Endothelial cell of umbilical vein (primary cell): ENCODE data around the gene MYMK. TPM values are rescaled to one million over a fixed set of nuclear protein-coding genes. Genes with fewer than 3 reads are reported as not detected.

Experiments used
- BruUV-seq: library from RNA; stranded (reverse); fragments of 400-500 nt; replicated peaks from 2 replicates; lab custom pipeline; 2021; lab: Mats Ljungman, UMichigan
- CTCF ChIA-PET: fragments of 300-600, 350-600 bp; sonication (Branson Sonifier 250); formaldehyde crosslinking; loops from one replicate; lab custom pipeline; 2021; ENCODE audit warnings: antibody characterized with exemption, inconsistent platforms; lab: Charles Lee
- POLR2A ChIA-PET: fragments of 300-600, 350-600 bp; sonication (Branson Sonifier 250); formaldehyde crosslinking; loops from one replicate; lab custom pipeline; 2021; ENCODE audit warnings: antibody characterized with exemption, inconsistent platforms; lab: Charles Lee
- DNase-seq: peaks from one replicate; pipeline ENCODE4 v3.0.0-alpha.2; 2011; ENCODE audit warnings: low read depth, low spot score
- FAIRE-seq: peaks from 2 replicates; lab custom pipeline; 2011; peaks lifted over from hg19 to GRCh38; lab: Jason Lieb, UNC
- H2AFZ ChIP-seq: 2 replicates; pipeline ENCODE4 v1.6.0; 2012; ENCODE audit warnings: low read depth, low read length, control low read depth, inconsistent platforms
- H3K27ac ChIP-seq: 2 replicates; pipeline ENCODE4 v1.5.1; 2011; ENCODE audit warnings: low read depth, mild to moderate bottlenecking, control low read depth, low read length, moderate library complexity; ENCODE audit not compliant: insufficient read depth
- H3K27me3 ChIP-seq, 2 experiments: 2 replicates each; pipeline versions ENCODE4 v1.6.0 to v1.6.1; 2011; ENCODE audit warnings: low read length in 2 of 2, mixed read lengths in 1 of 2; ENCODE audit not compliant: control insufficient read depth in 2 of 2, insufficient read depth in 2 of 2
- H3K36me3 ChIP-seq, 2 experiments: 2 replicates in 1 of 2; 3 replicates in 1 of 2; pipeline ENCODE4 v1.5.1; 2011; ENCODE audit warnings: low read length in 2 of 2, mild to moderate bottlenecking in 1 of 2, moderate library complexity in 1 of 2; ENCODE audit not compliant: control insufficient read depth in 2 of 2, insufficient read depth in 2 of 2; ENCODE audit errors: extremely low read depth in 1 of 2
- H3K4me1 ChIP-seq: 3 replicates; pipeline ENCODE4 v1.5.1; 2011; ENCODE audit warnings: mild to moderate bottlenecking, low read length; ENCODE audit not compliant: control insufficient read depth, insufficient read depth; ENCODE audit errors: extremely low read depth
- H3K4me2 ChIP-seq: 2 replicates; pipeline ENCODE4 v1.6.1; 2011; ENCODE audit warnings: low read length, control low read depth, mixed read lengths; ENCODE audit not compliant: insufficient read depth
- H3K4me3 ChIP-seq, 3 experiments: fragments of 200-600 bp in 1 of 3; sonication (generic), shearing (Covaris generic) in 1 of 3; replicated peaks in 1 of 3; 2 replicates each; pipeline ENCODE4 v1.5.1; 2011 to 2016; ENCODE audit warnings: control low read depth in 3 of 3, low read length in 3 of 3, mild to moderate bottlenecking in 2 of 3, inconsistent platforms in 1 of 3, low read depth in 1 of 3, moderate library complexity in 1 of 3; ENCODE audit not compliant: insufficient read depth in 1 of 3
- H3K79me2 ChIP-seq: 2 replicates; pipeline ENCODE4 v1.6.0; 2012; ENCODE audit warnings: low read length, inconsistent platforms; ENCODE audit not compliant: control insufficient read depth, insufficient read depth
- H3K9ac ChIP-seq: replicated peaks from 2 replicates; pipeline ENCODE3; 2011; ENCODE audit warnings: low read length, control low read depth; ENCODE audit not compliant: insufficient read depth; ENCODE audit errors: extremely low read depth
- H3K9me1 ChIP-seq: replicated peaks from 3 replicates; pipeline ENCODE4 v1.6.0; 2011; ENCODE audit warnings: mild to moderate bottlenecking, low read length; ENCODE audit not compliant: control insufficient read depth, insufficient read depth; ENCODE audit errors: extremely low read depth
- H3K9me3 ChIP-seq: replicated peaks from 2 replicates; pipeline ENCODE4 v1.5.1; 2012; ENCODE audit warnings: low read length, inconsistent platforms; ENCODE audit not compliant: control insufficient read depth, insufficient read depth
- H4K20me1 ChIP-seq: replicated peaks from 2 replicates; pipeline ENCODE3; 2011; ENCODE audit warnings: mild to moderate bottlenecking, low read length; ENCODE audit not compliant: control insufficient read depth, insufficient read depth; ENCODE audit errors: extremely low read depth
- CTCF ChIP-seq, 2 donors: IDR thresholded peaks; 1 replicate in 1 of 2; 2 replicates in 1 of 2; pipeline ENCODE4 v1.5.1; 2011; ENCODE audit warnings: low read length in 2 of 2, mild to moderate bottlenecking in 2 of 2, moderate library complexity in 2 of 2, control low read depth in 1 of 2, inconsistent platforms in 1 of 2, low read depth in 1 of 2; ENCODE audit not compliant: insufficient read depth in 1 of 2; ENCODE audit errors: extremely low read depth in 1 of 2
- EZH2 ChIP-seq: IDR thresholded peaks from 2 replicates; pipeline ENCODE4 v1.6.1; 2012; ENCODE audit warnings: borderline replicate concordance, low read depth, mild to moderate bottlenecking, moderate library complexity, low read length, inconsistent platforms; ENCODE audit not compliant: severe bottlenecking
- FOS ChIP-seq: IDR thresholded peaks from 2 replicates; pipeline ENCODE4 v1.6.1; 2011; ENCODE audit warnings: mild to moderate bottlenecking, low read length, moderate library complexity, borderline replicate concordance; ENCODE audit not compliant: insufficient read depth
- GATA2 ChIP-seq: IDR thresholded peaks from 2 replicates; pipeline ENCODE4 v1.7.0; 2011; ENCODE audit warnings: low read depth, mild to moderate bottlenecking, moderate library complexity, mixed read lengths, low read length; ENCODE audit not compliant: insufficient read length, insufficient read depth
- JUN ChIP-seq: IDR thresholded peaks from 2 replicates; pipeline ENCODE4 v1.6.1; 2011; ENCODE audit warnings: borderline replicate concordance, low read depth; ENCODE audit not compliant: insufficient read length, insufficient read depth
- MAX ChIP-seq: IDR thresholded peaks from 2 replicates; pipeline ENCODE4 v1.6.1; 2011; ENCODE audit not compliant: insufficient read depth, insufficient read length
- MYC ChIP-seq: IDR thresholded peaks from one replicate; pipeline ENCODE4 v1.6.1; 2011; ENCODE audit warnings: mild to moderate bottlenecking, low read depth, low read length
- POLR2A ChIP-seq: IDR thresholded peaks from 2 replicates; pipeline ENCODE4 v1.6.1; 2012; ENCODE audit warnings: low read depth, mild to moderate bottlenecking, control low read depth, low read length
- POLR2AphosphoS5 ChIP-seq: IDR thresholded peaks from 2 replicates; pipeline ENCODE4 v1.6.1; 2012; ENCODE audit warnings: low read depth, mild to moderate bottlenecking, control low read depth, low read length, moderate library complexity; ENCODE audit not compliant: insufficient read depth
- dilution Hi-C: fragments of 300-500 bp; cut with MboI; formaldehyde crosslinking; loops from one replicate; pipeline ENCODE4 v1.15.0; 2019; ENCODE audit warnings: low sequenced_read_pairs; ENCODE audit not compliant: extremely low pct_ligation_motif_present
- intact Hi-C: fragments of 100-400 bp; cut with micrococcal nuclease; formaldehyde crosslinking; loops from one replicate; pipeline ENCODE4 v1.10.0; 2022
- polyA plus RNA-seq, 4 experiments: library from polyadenylated mRNA; depleted of rRNA in 3 of 4; stranded (reverse) in 3 of 4; unstranded in 1 of 4; fragments of >200 nt; gene quantifications; 2 replicates each; pipeline versions ENCODE4 v1.2.1 to v1.2.3, GENCODE V29; 2011 to 2012; ENCODE audit warnings: missing spikeins in 1 of 4
- total RNA-seq: library from RNA; stranded (reverse); gene quantifications from 2 replicates; pipeline ENCODE4 v1.2.3, GENCODE V29; 2021

Gene MYMK
- total and polyA plus RNA-seq, 2 donors (not counting 3 experiments of a cell fraction or from before 2014, with no cell fraction given), result not detected

- no peaks in the 10 kb centered on the region for H3K79me2 ChIP-seq
- H3K9me1 ChIP-seq, result no peaks in the 10 kb centered on the region
- no peaks in the 10 kb centered on the region for H3K9me3 ChIP-seq
- no peaks in the 10 kb centered on the region for H4K20me1 ChIP-seq
- no peak overlapping the region for H3K27ac ChIP-seq
- dilution Hi-C loops, result no loop called here
- CTCF ChIA-PET, result no interaction called here
- no peaks in the 10 kb centered on the region for H3K36me3 ChIP-seq
- no peaks in the 10 kb centered on the region for H3K4me1 ChIP-seq
- H3K4me2 ChIP-seq, result no peak overlapping the region
- FAIRE-seq, result no peak
- POLR2A ChIA-PET, result no interaction called here
- H2AFZ ChIP-seq, result no peak overlapping the region
- no peak overlapping the region for H3K4me3 ChIP-seq
- peaks cover 12 to 14% of the 10 kb centered on the region in 2 experiments for H3K27me3 ChIP-seq
- no peak overlapping the region for H3K9ac ChIP-seq
- intact Hi-C loops, result no loop called here
- TF ChIP-seq MYC (no peak), JUN (no peak), POLR2A (no peak), GATA2 (no peak), FOS (no peak), MAX (no peak), CTCF (IDR thresholded peaks at IDR 0.05; ENCODE audit: extremely low read depth in 1 of 2, insufficient read depth in 1 of 2, low read depth in 1 of 2, low read length in 2 of 2) (no peak), EZH2 (no peak), POLR2AphosphoS5 (no peak)
- no peak for DNase-seq
- no TSS peak for BruUV-seq
Measured at GRCh38 chr9:133538176-133538575, 13.4 kb upstream of the MYMK start.
